SJCRH30 (cell line): Measurements from ENCODE around the gene KCNQ1OT1. TPM values are rescaled to one million over a fixed set of nuclear protein-coding genes. Genes with fewer than 3 reads are reported as not detected.

Experiments
- DNase-seq, 2 experiments: peaks; one replicate each; pipeline ENCODE4 v3.0.0-alpha.2; 2015 to 2020
- H3K27ac ChIP-seq: fragments of 250-450 bp; sonication (Bioruptor Pico); 2 replicates; pipeline ENCODE4 v1.5.1; 2020; ENCODE audit warnings: mild to moderate bottlenecking, moderate library complexity
- H3K27me3 ChIP-seq: fragments of 250-450 bp; sonication (Bioruptor Pico); 2 replicates; pipeline ENCODE4 v1.5.1; 2020; ENCODE audit warnings: mild to moderate bottlenecking, moderate library complexity
- H3K36me3 ChIP-seq: fragments of 250-450 bp; sonication (Bioruptor Pico); 2 replicates; pipeline ENCODE4 v1.5.1; 2020; ENCODE audit warnings: mild to moderate bottlenecking, moderate library complexity
- H3K4me1 ChIP-seq: fragments of 250-450 bp; sonication (Bioruptor Pico); 2 replicates; pipeline ENCODE4 v1.5.1; 2020; ENCODE audit warnings: mild to moderate bottlenecking, moderate library complexity
- H3K4me3 ChIP-seq: fragments of 250-450 bp; sonication (Bioruptor Pico); 2 replicates; pipeline ENCODE4 v1.5.1; 2020; ENCODE audit warnings: mild to moderate bottlenecking, moderate library complexity
- H3K9me3 ChIP-seq: fragments of 250-450 bp; sonication (Bioruptor Pico); replicated peaks from 2 replicates; pipeline ENCODE4 v1.5.1; 2020; ENCODE audit warnings: mild to moderate bottlenecking, moderate library complexity
- total RNA-seq: library from RNA; depleted of rRNA; stranded (reverse); fragments of >200 nt; shearing (Covaris generic); gene quantifications from 2 replicates; pipeline ENCODE4 v1.2.3, GENCODE V29; 2014

Gene KCNQ1OT1
- total RNA-seq, 1 experiment from 2014 or later, result 12.3 TPM

DNA sequence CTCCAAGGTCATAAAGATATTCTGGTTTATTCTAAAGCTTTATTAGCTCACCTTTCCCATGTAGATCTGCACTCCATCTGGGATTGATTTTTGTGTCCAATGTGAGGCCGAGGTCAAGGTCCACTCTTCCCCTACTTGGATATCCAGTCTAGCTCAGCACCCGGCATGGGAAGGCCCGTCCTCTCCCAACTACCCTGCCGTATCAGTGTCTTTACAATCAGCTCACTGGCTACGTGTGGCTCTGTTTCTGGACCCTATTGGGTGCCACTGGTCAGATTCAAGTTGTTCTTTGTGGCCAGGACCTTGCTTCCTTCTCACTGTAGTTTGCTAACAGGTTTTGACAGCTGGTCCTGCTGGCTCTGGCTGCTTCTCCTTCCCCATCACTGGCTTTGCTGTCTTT lies 30.9 kb downstream of the KCNQ1OT1 start:
- Histone ChIP-seq H3K27ac (no peak overlapping the region), H3K4me3 (no peak overlapping the region), H3K36me3 (peaks cover 95% of the 10 kb centered on the region), H3K27me3 (no peaks in the 10 kb centered on the region), H3K4me1 (no peaks in the 10 kb centered on the region; the same call in 1 of the 2 replicates), H3K9me3 (no peaks in the 10 kb centered on the region)
- DNase-seq, result no peak

DNA sequence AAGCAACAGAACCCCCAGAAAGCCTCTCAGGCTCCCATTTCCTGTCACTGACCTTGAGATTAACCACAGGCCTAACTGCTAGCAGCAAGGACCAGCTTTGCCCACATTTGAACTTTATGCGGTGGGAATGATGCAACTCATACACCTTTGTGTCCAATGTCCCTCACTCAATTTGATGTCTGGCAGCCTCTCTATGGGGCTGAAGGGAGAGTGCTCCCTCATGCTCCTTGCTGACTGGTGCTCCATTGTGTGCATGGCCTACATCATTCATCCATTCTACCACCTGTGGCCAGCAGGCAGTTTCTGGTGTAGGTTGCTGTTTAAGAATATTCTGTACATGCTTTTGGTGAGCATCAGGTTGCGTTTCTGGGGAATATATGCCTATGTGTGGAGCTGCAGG lies 31.9 kb downstream of the KCNQ1OT1 start:
- H3K27ac ChIP-seq, result no peak overlapping the region
- no peaks in the 10 kb centered on the region for H3K27me3 ChIP-seq
- H3K36me3 ChIP-seq, result peaks cover 96% of the 10 kb centered on the region
- DNase-seq, result no peak
- H3K4me1 ChIP-seq, result peaks cover 9% of the 10 kb centered on the region
- H3K9me3 ChIP-seq, result 0 out of 2 replicates have a peak, but pooled peaks cover 3% of the 10 kb centered on the region
- H3K4me3 ChIP-seq, result no peak overlapping the region

DNA sequence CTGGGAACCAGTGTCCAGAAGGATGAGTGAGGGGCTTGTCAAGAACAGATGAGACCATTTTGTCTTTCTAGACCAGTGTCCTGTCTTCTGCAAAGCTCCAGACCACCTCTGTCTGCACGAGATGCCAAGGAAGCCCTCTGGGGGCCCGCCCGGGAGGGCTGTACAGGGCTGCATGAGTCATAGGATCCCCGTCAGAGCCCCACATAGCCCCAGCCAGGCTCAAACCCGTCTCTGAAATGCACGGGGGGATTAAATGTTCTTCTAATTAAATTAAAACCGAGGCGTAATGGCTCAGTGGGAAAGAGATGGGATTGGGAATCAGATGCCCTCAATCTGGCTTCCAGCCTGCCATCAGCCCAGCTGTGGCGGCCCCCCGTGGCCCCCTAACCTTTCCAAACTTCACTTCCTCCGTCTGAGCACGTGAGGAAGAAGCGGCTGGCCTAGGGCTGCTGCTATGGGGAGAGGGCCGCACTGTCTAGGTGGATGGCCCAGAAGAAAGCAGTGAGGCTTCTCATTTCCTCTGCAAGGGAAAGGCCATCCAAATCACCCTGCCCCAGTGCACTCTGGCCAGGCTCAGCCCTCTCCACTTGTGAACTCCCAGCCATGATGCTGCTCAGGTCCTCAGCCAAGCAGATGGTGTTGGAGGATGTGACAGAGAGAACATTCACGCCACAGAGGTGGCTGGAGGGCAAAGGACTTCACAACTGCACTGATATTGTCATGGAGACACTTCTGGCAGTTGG lies 32.8 kb downstream of the KCNQ1OT1 start:
- H3K27me3 ChIP-seq, result no peaks in the 10 kb centered on the region
- no peak overlapping the region for H3K27ac ChIP-seq
- peaks cover 16% of the 10 kb centered on the region for H3K4me1 ChIP-seq
- peaks cover 89% of the 10 kb centered on the region for H3K36me3 ChIP-seq
- H3K4me3 ChIP-seq, result no peak overlapping the region
- H3K9me3 ChIP-seq, result 0 out of 2 replicates have a peak, but pooled peaks cover 3% of the 10 kb centered on the region
- DNase-seq, result no peak

DNA sequence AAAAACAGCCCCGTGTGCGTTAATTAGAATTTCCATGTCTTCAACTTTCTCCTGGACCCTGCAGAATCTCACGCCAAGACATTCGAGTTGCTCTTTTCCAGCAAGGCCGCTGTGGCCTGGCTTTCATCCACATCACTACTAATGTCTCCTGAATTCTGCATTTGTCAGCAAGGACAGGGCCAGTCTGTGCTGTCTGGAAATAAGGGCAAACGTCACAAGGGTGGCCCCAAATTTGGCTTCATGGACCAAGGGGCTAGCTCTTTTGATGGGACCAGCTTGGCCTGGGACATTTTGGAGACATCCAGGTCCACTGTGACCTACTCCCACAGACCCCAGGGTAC lies 33.4 kb downstream of the KCNQ1OT1 start:
- Histone ChIP-seq H3K9me3 (0 out of 2 replicates have a peak, but pooled peaks cover 3% of the 10 kb centered on the region), H3K4me3 (no peak overlapping the region), H3K4me1 (peaks cover 20% of the 10 kb centered on the region), H3K27me3 (no peaks in the 10 kb centered on the region), H3K36me3 (peaks cover 89% of the 10 kb centered on the region), H3K27ac (no peak overlapping the region)
- DNase-seq, result no peak

DNA sequence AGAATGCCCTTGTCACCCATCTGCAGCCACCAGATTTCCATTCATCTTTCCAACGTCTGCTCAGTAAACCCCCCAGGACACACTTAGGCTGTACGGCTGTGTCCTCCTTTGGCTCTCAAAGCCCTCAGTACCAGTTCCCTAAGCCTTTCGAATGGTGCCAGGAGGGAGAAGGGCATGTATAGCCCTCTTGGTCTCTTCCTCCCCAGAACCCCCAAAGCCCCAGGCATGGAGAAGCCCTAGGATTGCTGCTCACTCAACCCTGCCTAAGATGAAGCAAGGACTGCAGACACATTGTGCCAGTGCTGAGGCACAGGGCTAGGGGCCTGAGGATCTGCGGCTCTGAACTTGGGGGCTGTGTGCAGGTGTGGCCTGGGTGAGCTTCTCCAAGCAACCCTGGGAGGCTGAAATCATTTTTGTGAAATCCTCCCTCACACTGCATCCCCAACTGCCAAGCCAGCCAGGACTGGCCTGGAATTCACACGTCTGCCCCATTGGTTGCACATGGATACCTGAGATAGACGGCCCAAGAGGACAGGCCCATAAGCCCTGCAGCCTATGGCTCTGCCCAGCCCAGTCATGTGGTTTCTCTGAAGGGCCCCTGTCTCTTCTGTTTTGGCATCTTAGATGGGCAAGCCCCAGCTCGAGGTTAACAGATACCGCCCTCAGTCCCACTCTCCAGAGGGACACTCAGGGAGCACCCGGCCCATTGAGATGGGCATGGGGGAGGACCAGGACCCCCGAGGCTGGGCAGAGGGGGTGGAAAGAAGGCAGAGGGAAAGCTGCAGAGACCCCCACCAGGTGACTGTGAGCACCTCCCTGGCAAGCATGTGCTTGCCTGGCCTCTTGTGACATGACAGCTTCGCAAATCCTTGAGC lies 34.0 kb downstream of the KCNQ1OT1 start:
- H3K27me3 ChIP-seq, result no peaks in the 10 kb centered on the region
- DNase-seq, result no peak
- peaks cover 7% of the 10 kb centered on the region for H3K9me3 ChIP-seq
- H3K4me1 ChIP-seq, result peaks cover 20% of the 10 kb centered on the region
- no peak overlapping the region for H3K27ac ChIP-seq
- H3K36me3 ChIP-seq, result peaks cover 88% of the 10 kb centered on the region
- H3K4me3 ChIP-seq, result no peak overlapping the region

DNA sequence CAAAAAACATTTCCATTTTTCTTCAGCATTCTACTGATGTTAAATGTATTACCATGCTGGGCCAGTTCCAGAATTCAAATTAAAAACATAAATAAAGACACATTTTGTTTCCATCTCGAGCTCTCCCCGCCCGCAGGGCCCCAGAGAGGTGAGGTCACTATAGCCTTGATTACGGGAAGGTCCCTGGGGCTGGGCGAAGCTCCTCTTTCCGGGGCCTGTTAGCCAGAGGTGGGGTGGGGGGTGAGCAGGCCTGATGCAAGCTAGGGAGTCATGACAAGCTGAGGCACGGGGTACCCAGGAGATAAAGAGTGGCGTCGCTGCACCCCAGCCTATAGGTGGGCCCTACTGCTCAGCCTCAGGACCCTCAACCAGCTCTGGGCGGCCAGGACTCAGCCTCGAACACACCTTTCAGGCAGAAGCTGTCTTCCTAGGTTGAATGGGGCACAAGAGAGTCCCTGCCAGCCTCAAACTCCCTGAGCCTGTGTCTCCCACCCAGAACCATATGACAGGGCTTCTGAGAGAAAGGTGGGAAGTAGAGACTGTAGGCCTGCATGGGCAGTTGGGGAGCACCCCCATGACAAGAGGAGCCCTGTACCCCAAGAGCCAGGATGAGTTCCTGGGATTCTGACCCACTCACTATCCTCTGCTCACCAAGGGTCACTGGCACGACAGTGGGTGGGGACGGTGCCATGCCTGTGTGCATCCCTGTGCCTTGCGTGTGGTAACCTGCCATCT lies 34.8 kb downstream of the KCNQ1OT1 start:
- no peaks in the 10 kb centered on the region for H3K27me3 ChIP-seq
- peaks cover 15% of the 10 kb centered on the region for H3K9me3 ChIP-seq
- H3K27ac ChIP-seq, result no peak overlapping the region
- peaks cover 88% of the 10 kb centered on the region for H3K36me3 ChIP-seq
- DNase-seq, result no peak
- H3K4me3 ChIP-seq, result no peak overlapping the region
- peaks cover 20% of the 10 kb centered on the region for H3K4me1 ChIP-seq

DNA sequence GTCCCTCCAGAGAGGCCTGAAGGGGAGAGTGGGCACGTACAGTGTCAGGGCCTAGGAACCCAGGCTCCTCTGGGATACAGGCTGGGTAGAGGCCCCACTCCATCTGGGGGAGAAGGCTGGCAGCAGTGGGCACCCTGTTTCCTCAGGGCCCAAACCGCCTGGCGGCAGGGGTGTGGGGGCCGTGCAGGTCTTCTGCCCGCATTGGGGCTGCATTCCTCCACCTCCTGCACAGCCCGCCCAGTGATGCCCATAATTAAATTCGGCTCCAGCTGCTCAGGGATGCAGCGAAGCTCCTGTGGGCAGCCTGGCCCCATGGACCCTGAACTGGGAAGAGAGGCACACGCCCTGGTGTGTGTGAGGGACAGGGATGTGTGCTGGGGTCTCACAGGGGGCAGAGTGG lies 35.4 kb downstream of the KCNQ1OT1 start:
- peaks cover 21% of the 10 kb centered on the region for H3K9me3 ChIP-seq

DNA sequence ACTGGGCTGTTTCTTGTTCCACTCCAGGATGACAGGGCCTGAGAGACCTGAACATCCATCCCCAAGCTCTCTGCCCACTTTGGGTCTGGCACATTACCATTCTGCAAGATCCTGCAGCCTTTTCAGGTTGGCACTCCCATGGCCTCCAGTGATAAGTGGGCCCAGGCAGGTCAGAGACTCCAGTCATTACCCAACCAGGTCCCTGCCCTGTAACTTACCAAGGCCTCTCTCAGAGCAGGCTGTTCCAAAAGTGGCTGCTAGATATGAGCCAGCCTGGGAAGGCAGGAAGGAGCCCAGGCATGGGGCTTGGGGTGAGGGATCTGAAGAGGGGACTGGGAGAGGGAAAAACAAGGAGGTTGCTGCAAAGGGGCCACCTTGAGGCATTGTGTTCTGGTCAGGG lies 35.9 kb downstream of the KCNQ1OT1 start:
- Histone ChIP-seq H3K27ac (no peak overlapping the region), H3K4me1 (peaks cover 20% of the 10 kb centered on the region), H3K27me3 (no peaks in the 10 kb centered on the region), H3K36me3 (peaks cover 86% of the 10 kb centered on the region), H3K4me3 (no peak overlapping the region), H3K9me3 (peaks cover 22% of the 10 kb centered on the region)
- no peak for DNase-seq

More for the DNA sequence above, 35.4 kb downstream of the KCNQ1OT1 start:
- peaks cover 20% of the 10 kb centered on the region for H3K4me1 ChIP-seq
- DNase-seq, result no peak
- H3K4me3 ChIP-seq, result no peak overlapping the region
- H3K27me3 ChIP-seq, result no peaks in the 10 kb centered on the region
- no peak overlapping the region for H3K27ac ChIP-seq
- H3K36me3 ChIP-seq, result peaks cover 88% of the 10 kb centered on the region

DNA sequence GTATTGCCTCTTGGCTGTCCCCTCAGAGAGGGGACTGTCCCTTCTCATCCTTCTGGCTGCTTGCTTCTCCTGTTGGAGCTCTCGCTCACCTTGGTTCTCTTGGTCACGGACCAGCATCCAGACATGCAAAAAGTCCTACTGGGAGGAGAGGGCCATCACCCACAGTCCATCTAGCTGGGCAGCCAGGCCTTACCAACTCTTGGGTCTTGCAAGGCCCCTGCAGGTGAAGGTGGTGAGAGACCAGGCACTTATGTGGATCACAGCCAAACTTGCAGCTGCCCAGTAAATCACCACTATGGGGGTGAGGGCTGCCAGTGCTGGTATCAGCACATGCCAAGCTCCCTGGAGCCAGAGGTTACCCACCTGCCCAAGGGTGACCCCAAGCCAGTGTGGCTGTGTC lies 36.3 kb downstream of the KCNQ1OT1 start:
- no peak overlapping the region for H3K4me3 ChIP-seq
- peaks cover 82% of the 10 kb centered on the region for H3K36me3 ChIP-seq
- DNase-seq, result no peak
- peak overlapping the region; percentile 87 for H3K27ac ChIP-seq
- peaks cover 20% of the 10 kb centered on the region for H3K4me1 ChIP-seq
- no peaks in the 10 kb centered on the region for H3K27me3 ChIP-seq
- H3K9me3 ChIP-seq, result peaks cover 22% of the 10 kb centered on the region

DNA sequence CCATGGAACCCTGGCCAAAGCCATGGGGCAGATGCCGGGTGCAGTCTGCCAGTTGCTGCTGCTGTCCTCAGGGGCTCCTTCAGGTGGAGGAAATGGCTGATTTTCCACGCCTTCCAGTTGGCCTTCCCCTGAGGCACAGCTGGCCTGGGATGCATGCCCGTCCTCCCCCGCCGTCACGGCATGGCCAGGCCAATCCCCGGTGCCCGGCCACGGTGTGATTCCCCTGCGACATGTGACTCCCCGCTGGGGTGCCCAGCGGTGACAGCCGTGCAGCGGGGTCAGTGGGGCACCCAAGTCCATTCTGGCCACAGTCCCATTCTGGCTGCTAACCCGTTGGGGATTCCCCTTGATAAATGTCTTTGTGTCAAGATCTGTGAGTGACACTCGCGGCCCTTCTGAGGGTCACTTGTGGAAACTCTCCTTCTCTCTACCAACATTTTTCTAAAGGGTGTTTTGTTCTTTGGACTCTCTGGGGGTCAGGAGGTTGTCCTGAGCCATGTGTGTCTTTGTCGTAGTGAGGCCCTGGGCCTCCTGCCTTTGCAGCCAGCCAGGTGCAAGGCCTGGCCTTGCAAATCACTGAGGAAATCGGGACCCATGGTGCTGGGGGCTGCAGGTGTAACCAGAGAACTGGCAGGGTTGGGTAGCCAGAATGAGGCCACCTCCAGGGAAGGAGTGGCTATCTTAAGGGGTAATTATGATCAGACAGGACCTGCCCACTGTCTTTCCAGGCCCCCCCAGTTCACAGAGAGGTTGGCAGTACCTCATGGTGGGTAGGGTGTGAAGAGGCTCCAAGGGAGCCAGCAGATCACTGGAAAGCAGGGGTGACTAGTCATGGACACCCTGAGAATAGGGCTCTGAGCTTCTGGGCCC lies 37.1 kb downstream of the KCNQ1OT1 start:
- peak; percentile 84 to 87 for DNase-seq
- peaks cover 73% of the 10 kb centered on the region for H3K36me3 ChIP-seq
- no peaks in the 10 kb centered on the region for H3K27me3 ChIP-seq
- peaks cover 22% of the 10 kb centered on the region for H3K9me3 ChIP-seq
- peak overlapping the region; percentile 87 for H3K27ac ChIP-seq
- peaks cover 20% of the 10 kb centered on the region for H3K4me1 ChIP-seq
- H3K4me3 ChIP-seq, result no peak overlapping the region

DNA sequence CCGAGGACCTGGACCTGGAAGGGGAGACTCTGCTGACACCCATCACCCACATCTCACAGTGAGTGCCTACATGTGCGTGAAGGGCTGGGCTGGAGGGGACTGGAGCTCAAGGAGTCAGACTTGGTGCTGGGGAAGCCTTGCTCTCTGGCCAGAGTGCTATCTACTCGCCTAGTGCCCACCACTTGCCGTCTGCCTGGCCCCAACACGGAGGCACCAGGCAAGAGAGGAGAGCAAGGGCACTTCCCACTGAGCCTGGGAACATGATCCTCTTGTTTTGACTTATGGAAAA lies 37.8 kb downstream of the KCNQ1OT1 start:
- H3K4me3 ChIP-seq, result no peak overlapping the region
- H3K4me1 ChIP-seq, result peaks cover 21% of the 10 kb centered on the region
- DNase-seq, result no peak
- H3K36me3 ChIP-seq, result peaks cover 69% of the 10 kb centered on the region
- no peaks in the 10 kb centered on the region for H3K27me3 ChIP-seq
- H3K9me3 ChIP-seq, result peaks cover 22% of the 10 kb centered on the region
- peak overlapping the region; percentile 87 for H3K27ac ChIP-seq

DNA sequence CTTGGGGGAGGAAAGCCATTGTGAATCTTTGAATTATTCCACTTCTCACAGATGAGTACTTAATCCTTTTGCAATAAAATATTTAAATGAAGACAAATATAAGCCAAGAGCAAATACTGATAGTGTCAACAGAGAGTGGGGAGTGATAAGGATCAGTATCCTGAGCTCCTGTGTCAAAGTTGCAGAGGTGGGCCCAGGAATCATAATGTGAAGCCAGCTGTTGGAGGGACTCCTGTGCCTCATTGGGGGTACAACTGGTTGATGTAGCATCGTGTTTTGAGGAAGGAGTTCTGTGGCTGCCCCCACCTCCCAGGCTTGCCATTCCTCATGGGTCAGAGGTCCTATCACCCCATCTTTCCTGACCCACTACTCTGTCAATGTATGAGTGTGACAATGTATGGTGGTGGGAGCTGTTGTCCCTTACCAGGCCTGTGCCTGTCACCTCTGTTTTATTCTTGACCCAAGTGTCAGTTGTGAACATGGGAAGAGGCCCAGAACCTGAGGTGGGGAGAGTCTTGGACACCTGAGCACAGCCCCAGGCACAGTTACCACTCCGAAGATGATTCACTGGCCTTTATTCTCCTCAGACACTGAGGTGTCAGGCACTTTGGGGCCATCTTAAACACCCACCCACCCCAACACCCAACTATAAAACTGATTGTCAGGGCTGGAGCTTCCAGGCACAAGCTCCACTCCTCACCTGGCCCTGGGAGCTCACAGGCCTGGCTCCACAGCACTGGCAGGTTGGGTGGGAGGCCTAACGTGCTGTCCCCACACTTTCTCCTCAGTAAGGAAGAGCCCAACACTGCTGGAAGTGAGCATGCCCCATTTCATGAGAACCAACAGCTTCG lies 38.4 kb downstream of the KCNQ1OT1 start:
- no peaks in the 10 kb centered on the region for H3K27me3 ChIP-seq
- H3K9me3 ChIP-seq, result peaks cover 22% of the 10 kb centered on the region
- H3K4me1 ChIP-seq, result peaks cover 27% of the 10 kb centered on the region
- no peak for DNase-seq
- H3K36me3 ChIP-seq, result peaks cover 64% of the 10 kb centered on the region
- H3K4me3 ChIP-seq, result no peak overlapping the region
- H3K27ac ChIP-seq, result peak overlapping the region; percentile 87

DNA sequence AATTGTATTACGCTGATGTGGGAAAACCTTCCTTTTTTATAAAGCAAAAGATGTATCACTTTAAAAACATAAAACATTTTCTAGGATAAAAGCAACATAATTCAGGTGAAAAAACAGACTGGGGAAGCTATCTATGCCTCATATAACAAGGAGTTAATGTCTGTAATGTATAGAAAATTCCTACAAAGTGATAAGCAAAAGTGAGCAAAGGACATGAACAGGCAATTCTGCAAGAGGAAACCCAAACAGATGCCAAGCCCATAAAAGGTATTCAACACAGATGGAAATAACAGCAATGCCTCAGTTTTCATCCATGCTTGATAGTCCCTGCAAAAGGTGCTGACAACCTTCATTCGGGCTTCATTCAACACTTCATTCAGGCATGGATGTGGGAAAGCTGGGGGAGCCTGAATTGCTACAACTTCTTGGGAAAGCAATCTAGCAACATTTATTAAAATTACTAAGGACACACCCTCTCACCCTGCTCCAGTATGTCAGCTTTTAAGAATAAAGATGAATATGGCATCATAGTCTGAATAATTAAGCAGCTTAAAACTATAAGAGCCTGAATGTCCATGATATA lies 39.3 kb downstream of the KCNQ1OT1 start:
- no peaks in the 10 kb centered on the region for H3K27me3 ChIP-seq
- peaks cover 55% of the 10 kb centered on the region for H3K36me3 ChIP-seq
- no peak for DNase-seq
- H3K4me3 ChIP-seq, result no peak overlapping the region
- peaks cover 22% of the 10 kb centered on the region for H3K9me3 ChIP-seq
- H3K4me1 ChIP-seq, result peaks cover 33% of the 10 kb centered on the region
- no peak overlapping the region for H3K27ac ChIP-seq
